ENCODE measurements around the gene PPIF.

The PPIF gene

DNA sequence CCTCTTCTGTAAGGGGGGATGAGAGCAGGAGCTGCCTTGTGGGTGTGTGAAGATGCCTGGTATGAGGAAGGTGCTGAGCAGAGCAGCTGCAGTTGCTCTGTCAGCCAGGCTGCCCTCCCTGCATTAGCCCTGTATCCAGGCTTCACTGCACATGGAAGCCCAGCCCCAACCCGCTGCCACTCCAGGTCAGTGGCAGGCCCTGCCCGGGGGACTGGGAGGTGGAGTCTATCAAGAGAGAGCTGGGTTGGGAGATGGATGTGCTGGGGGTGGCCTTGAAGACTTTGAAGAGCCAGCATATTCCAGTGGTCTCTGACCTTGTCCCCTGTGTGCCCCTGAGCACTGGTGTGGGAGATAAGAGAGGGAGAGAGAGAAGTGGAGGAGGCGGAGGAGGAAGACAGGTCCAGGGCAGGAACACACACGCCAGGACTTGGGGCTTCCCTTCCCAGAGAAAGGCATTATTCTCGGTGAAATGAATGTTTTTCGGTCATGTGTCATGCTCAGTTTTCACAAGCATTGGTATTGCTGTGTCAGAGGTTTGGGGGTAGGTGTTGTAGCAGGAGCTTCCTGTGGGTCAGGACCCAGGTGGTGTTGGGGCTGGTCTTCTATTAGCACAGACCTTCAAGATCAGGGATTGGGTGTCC, 2.6 kb downstream of the PPIF start:
- no peak for DNase-seq

DNA sequence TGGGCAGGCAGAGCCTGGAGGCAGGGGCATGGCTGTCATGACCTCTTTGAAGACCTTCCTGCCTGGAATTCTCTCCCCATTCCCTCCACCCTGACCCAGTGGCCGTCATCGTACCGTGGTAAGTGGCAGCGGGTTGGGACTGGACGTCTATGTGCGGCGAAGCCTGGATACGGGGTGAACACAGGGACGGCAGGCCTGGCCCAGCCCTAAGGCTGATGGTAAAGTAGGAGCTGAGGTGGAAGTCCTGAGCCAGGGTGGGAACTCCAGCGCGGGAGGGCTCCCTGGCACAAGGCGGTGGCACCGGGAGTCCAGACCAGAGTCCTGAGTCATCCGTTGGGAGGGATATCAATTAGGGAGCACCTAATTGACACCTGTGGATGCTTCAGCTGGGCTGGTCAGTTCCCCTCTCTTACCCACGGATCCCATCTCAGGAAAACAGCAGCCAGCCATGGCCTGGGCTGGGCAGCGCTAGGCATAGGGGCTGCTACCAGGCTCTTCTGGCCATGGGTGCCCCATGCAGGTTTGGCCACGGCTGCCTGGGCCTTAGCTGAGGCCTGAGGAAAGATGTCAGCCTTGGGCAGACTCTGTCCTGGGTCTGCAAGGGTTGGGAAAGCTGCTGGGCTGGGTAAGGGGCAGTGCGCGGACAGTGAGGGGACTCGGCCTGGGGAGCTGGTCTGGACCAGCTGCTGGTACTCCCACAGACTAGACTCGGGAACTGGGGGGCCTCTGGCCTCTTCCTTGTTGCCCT, 3.3 kb downstream of the PPIF start:
- no peak for DNase-seq

DNA sequence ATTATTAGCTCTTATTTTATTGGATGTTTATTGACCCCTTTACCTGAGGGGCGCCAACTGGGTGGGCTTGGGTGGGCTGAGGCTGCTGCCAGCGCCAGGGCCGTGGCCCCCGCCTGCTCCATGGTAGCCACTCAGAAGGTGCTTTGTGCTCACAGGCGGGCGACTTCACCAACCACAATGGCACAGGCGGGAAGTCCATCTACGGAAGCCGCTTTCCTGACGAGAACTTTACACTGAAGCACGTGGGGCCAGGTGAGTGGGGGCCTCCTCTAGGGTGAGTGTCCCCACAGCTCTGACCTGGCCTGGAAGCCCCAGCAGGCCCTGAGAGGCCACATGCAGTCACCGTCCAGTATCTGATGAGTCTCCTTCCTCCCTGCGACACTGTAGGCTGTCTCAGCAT, 4.1 kb downstream of the PPIF start:
- no peak for DNase-seq

DNA sequence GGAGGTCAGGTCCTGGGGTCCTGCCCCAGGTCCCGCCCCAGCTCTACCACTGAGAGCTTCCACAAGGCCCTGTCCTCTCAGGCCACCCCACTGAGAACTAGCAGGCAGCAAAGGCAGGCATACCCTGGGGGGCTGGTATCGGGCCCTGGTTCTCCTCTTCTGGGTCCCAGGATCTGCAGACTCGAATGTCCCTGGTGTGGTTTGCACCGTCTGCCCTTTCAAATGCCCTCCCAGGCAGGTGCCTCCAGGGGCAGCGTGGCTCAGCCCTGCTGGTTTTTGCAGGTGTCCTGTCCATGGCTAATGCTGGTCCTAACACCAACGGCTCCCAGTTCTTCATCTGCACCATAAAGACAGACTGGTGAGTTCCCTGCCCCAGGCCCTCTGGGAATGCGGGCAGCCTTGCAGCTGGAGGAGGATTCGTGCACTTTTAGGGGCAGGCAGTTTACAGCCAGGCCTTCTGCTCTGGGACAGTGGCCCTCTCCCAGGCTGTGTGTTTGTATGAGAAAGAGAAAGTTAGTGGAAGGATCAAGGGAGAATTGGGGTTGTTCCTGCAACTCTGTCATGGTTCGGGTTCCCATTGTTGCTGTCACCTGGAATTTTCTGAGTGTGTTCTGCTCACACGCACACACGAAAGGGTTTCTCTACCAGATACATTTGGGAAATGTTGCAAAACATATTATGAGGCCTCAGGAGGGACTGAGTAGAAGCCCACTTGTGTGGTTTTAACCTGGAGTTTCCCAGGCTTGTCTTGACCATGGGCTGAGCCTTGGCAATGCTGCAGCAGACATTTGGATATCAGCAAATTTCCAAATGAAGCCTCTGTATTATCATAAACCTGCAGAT, 5.0 kb downstream of the PPIF start:
- DNase-seq: no peak

DNA sequence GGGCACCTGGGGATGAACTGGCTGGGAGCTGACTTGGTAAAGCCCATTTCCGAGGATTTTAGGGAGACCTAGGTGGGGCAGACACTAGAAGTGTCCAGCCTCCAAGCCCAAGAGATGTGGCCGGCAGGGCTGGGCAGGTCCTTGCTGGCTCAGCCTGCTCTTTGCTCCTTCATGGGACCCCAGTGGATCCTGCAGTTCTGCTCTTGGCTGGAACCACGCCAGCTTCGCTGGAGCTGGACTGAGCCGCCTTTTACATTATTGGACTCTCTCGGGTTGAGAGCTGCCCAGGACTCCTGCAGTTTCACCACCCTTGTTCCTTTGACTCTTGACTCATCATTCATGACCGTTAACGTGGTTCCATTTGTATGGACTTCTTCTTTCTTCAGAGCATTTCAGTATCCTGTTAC, 5.7 kb downstream of the PPIF start:
- no peak for DNase-seq

DNA sequence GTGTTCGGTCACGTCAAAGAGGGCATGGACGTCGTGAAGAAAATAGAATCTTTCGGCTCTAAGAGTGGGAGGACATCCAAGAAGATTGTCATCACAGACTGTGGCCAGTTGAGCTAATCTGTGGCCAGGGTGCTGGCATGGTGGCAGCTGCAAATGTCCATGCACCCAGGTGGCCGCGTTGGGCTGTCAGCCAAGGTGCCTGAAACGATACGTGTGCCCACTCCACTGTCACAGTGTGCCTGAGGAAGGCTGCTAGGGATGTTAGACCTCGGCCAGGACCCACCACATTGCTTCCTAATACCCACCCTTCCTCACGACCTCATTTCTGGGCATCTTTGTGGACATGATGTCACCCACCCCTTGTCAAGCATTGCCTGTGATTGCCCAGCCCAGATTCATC, 6.5 kb downstream of the PPIF start:
- peak in 1 of 2 experiments; percentile 4 for DNase-seq

DNA sequence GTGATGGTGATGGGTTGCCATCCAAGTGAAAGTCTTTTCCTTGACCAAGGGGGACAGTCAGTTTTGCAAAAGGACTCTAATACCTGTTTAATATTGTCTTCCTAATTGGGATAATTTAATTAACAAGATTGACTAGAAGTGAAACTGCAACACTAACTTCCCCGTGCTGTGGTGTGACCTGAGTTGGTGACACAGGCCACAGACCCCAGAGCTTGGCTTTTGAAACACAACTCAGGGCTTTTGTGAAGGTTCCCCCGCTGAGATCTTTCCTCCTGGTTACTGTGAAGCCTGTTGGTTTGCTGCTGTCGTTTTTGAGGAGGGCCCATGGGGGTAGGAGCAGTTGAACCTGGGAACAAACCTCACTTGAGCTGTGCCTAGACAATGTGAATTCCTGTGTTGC, 6.9 kb downstream of the PPIF start:
- DNase-seq: no peak

DNA sequence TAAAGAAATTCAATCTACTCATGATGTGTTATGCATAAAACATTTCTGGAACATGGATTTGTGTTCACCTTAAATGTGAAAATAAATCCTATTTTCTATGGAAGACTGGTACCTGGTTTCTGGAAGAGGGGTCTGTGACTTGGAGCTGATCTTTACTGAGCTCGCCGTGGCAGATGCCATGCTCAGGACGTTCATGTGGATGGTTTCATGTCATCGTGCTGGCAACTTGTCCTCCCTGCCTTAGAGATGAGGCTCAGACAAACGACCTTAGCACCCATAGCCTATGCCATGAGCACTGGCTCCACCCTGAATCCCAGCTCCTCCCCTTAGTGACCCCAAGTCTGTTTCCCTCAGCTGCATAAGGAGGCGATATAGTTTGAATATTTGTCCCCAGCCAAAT, 7.3 kb downstream of the PPIF start:
- no peak for DNase-seq

DNA sequence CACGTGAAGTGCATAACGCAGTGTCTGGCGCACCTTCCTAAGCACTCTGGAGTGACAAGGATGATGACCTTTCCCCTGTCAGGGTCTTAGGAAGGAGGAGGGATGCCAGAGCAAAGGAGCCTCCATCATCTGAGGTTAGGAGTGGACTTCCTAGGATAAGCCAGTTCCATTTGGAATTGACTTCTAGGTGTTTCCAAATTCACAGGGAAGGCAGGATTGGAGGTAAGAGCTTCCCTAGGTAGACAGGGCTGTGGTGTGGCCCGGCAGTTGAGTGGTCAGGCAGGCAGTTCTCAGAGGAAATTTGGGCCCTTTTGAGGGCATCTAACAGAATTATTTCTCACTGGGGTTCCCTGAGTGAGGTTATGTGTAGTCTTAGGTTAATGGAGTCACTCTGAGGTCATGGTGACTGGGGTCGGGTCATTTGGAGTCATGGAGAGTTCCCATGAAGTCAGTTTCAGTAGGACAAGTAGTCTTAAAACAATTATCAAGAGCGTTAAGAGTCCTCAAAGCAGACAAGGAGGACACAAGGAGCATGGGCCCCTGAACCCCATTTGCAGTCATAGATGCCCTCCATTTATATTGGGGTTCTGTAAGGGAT, 8.2 kb downstream of the PPIF start:
- DNase-seq: no peak

DNA sequence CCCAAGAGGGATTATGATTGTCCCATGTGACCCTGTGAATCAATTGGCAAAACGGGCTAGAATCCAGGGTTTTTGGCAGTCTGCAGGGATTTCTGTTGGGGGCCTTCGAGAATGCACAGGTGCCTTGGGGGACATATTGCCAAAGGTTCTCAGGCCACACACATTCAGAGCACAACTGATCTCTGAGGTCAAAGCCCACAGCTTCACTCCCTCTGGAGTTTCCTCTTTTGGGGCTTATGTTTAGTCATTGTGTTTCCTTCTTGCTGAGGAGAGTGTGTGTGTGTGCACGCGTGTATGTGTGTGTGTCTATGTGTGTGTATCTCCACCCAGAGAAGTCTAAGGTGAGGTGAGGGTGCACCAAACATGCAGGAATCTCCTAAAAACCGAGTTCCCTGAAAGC, 8.8 kb downstream of the PPIF start:
- DNase-seq: no peak

DNA sequence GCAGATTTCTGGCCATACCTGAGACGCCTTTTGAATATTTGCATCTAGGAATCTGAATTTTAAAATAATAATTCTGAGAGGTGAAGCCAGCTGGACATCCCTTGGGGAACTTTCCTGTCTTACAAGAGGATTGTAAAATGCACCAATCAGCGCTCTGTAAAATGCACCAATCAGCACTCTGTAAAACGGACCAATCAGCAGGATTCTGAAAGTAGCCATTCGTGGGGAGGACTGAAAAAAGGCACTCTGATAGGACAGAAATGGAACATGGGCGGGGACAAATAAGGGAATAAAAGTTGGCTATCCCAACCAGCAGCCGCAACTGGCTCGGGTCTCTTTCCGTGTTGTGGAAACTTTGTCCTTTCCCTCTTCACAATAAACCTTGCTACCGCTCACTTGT, 9.9 kb downstream of the PPIF start:
- DNase-seq: no peak

DNA sequence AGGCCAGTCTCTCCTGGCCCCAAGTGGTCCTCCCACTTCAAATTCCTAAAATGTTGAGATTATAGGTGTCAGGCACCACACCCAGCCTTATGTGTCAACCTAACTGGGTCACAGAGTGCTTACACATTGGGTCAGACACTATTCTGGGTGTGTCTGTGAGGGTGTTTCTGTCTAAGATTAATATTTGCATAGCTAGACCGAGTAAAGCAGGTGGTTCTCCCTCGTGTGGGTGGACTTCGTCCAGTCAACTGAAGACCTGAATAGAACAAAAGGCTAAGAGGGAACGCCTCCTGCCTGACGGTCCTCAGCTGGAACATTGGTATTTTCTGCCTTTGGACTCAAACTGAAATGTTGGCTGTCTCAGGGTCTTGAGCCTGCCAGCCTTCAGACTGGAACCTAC, 11.5 kb downstream of the PPIF start:
- no peak for DNase-seq

DNA sequence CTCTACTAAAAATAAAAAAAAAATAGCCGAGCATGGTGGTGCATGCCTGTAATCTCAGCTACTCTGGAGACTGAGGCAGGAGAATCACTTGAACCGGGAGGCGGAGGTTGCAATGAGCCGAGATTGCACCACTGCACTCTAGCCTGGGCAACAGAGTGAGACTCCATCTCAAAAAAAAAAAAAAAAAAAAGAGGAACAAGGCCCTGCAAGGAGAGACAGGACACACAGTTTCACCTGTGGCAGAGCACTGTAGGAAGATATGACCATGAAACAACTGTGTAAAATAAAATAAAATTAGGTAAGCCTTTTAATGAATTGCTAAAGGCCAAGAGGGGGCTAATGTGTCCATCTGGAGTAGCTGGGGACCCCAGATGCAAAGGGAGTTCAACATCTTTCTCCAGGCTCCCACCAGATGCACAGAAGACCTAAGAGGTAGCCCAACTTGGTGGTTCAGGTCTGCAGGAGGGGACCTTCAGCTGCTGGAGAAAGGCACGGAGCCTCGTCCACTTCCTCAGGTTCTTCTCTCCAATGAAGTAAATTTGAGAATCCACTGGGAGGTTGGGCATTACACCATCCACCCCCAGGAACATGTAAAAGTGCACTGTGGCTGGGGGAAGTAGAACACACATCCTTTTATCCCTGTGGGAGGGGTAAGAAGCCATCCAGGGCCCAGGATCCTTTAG, 12.7 kb downstream of the PPIF start:
- DNase-seq: no peak

DNA sequence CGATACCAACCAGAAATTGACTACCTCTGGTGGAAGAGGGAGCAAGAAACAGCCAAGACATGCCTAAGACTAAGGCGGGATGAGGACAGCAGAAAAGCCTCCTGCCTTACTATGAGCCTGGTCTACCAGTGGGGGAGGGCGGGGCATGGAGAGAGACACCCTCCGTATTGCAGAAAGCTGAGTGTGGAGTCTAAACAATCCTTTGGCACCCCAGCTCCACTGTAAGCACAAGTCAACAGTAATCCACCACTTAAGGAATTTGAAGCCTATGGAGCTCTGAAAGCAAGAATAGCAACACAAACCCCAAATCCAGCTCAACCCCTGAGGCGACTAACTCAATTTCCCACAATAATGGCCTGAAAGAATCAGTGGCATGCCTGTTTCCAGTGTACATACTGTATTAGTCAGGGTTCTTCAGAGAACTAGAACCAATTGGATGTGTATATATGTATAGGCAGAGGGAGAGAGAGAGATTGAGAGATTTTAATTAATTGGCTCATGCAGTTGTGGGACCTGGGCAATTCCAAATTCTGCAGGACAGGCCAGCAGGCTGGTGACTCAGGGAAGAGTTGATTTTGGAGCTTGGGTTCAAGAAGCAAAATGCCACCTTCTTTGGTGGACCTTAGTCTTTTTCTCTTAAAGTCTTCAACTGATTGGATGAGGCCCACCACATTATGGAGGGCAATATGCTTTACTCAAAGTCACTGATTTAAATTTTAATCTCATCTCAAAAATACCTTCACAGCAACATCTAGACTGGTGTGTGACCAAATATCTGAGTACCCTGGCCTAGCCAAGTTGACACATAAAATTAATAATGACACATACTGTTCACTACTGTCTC, 13.5 kb downstream of the PPIF start:
- DNase-seq: no peak

DNA sequence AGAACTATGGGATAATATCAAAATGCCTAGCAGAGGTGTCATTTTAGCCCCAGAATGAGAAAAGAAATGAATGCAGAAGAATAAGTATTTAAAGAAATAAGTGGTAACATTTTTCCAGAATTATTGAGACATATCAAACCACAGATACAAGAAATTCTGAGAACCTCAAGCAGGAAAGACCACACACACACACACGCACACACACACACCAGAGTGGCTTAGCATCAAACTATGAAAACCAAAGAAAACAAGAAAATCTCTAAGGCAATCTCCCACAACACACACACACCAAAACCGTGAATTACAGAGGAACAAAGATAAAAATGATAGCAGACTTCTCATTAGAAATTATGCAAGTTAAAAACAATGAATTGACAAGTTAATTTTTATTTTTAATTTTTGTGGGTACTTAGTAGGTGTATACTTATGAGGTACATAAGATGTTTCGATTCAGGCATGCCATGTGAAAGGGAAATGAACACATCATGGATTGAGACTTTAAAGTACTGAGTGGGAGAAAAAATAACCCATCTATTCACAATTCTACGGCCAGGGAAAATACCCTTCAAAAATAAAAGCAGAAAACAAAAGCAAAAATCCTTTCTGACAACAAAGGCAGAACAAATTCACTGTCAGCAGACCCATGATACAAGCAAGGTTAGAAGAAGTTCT, 14.6 kb downstream of the PPIF start:
- no peak for DNase-seq

DNA sequence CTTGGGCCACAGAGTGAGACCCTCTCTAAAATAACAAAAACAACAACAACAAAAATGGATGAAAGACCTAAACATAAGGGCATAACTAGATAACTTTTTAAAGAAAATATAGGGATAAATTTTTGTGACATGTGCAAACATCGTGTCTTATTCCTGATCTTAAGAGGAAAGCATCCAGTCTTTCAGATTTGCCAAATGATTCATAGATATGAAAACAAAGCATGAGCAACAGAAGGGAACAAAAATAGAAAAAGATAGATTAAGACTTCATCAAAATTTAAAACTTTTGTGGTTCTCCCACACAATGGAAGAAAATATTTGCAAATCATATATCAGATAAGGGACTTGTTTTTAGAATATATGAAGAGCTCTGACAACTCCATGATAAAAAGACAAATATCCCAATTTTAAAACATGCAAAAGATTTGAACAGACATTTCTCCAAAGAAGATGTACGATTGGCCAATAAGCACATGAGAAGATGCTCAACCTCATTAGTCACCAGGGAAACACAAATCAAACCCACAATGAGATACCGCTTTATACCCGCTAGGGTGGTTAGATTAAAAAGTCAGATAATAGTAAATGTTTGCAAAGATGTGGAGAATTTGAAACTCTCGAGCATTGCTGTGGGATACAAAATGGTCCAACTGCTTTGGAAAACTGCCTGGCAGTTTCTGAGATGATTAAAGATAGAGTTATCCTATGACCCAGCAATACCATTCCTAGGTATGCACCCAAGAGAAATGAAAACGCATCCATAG, 20.3 kb downstream of the PPIF start:
- no peak for DNase-seq

DNA sequence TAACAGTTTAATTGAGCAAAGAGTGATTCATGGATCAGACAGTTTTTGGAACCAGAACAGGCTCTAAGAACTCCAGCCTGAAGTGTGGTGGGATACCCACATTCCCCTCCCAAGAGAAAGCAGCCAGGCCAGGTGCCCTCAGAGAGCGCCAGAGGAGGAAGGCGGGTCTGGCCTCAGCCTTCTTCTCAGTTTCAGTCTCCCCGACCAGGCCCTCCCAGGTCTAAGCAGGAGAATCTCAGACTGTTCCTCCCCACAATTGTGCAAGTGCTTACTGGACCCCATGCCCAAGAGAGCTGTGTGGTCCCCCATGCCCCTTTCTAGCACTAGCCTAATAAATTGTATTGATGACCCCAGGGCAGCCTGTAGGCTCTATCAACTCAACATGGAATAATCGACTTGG, 25.6 kb downstream of the PPIF start:
- DNase-seq: no peak

DNA sequence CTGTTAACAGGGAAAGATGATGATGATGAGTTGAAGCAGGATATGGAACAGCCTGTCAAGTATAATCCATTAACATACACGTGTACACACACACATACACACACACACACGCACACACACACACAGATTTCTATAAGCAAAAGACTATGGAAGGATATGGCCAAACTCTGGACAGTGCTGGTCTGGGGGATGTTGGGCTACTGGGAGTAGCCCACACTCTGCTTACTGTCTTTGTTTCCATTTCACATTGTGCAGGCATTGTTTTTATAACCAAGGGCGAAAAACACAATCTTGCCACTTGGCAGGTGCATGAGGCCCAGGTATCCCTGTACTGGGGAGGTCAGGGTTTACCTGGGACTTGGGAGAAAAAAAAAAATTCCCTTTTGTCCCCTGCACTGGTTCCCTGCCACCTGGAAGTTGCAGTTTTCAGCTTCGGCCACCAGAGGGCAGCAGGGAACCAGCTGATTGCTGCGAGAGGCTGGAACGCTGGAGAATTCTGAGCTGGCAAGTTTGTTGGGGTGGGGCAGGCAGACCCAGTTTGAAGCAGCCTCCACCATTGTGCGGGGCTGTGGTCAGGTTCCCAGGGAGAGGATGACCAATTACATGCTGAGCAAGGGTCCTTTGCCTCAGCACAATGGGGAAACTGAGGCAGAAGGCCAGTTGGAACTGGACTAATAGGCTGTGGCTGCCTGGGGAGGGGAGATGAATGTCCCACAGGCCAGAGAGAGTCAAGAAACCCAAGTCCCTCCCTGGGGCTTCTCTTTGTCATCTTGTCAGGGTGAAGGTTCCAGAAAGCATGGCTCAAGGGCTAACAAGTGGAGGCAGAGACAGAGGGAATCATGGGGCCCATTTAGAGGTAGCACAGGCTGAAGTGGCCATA, 27.3 kb downstream of the PPIF start:
- DNase-seq: peak; percentile 41 to 48

DNA sequence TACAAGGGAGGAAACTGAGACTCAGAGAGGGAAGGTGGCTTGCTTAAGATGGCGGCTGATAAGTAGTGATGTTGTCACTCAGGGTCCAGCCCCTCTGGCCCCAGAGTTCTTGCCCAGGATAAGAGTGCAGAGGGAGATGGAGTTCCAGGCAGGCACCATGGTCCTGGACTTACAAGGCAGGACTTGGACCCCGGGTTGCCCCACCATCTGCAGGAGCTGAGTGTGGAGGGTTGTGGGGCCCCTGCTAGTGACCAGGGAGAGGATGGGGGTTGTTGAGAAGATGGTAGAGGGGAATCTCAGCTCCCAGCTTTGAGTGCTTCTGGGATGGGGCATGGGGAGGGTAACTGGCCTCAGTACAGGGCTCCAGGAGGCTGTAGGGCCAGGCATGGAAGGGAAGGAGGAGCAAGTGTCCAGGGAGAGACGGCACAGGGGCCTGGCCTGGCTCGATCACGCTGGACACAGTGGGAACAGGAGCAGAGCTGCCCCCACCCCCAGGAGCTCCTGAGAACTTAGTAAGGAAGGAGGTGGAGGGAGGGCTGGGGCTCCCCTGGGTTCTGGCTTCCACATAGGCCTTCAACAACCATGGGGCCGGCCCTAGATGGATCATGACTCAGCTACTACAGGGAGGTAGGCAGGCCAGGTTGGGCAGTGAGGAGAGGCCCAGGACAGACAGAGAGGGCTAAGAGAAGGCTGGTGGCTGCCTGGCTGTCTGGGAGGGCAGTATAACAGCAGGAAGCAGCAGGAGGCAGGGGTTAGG, 28.2 kb downstream of the PPIF start:
- DNase-seq: no peak
